B cell (primary cell): ENCODE results near the gene SGCA.

Experiments
- CTCF ChIP-seq: fragments of 200-600 bp; IDR thresholded peaks from one replicate; pipeline ENCODE4 v1.8.0; 2022; ENCODE audit warnings: antibody characterized with exemption, mild to moderate bottlenecking
- EZH2 ChIP-seq: IDR thresholded peaks from 2 replicates; pipeline ENCODE4 v1.6.1; 2012; ENCODE audit warnings: borderline replicate concordance, low read depth, mild to moderate bottlenecking, moderate library complexity, low read length; ENCODE audit not compliant: insufficient read depth, poor library complexity, severe bottlenecking

- no peak for TF ChIP-seq EZH2
- TF ChIP-seq CTCF, result no peak
These were observed 5.0 kb downstream of the SGCA start for GRCh38 chr17:50170662-50171370.
